ENCODE measurements around the gene NOTUM. TPM values are rescaled to one million over a fixed set of nuclear protein-coding genes. Genes with fewer than 3 reads are reported as not detected.
A peak's percentile ranks its signal among the peaks of the same experiment; 100 is the strongest.

NOTUM gene
- total RNA-seq, 1 experiment from 2014 or later: not detected

- Histone ChIP-seq H3K9ac (ENCODE audit: low read length) (no peak overlapping the region), H3K4me2 (ENCODE audit: low read length) (no peak overlapping the region), H2AFZ (ENCODE audit: low read length) (no peak overlapping the region), H3F3A (ENCODE audit: low read length, unreplicated experiment) (no peaks in the 10 kb centered on the region), H4K20me1 (ENCODE audit: low read length) (no peaks in the 10 kb centered on the region), H3K27me3 (ENCODE audit: low read length) (no peaks in the 10 kb centered on the region), H3K4me3 (ENCODE audit: low read length) (no peak overlapping the region), H3K4me1 (ENCODE audit: insufficient read depth, low read length) (peaks cover 13% of the 10 kb centered on the region), H3K79me2 (ENCODE audit: low read length) (peaks cover 15% of the 10 kb centered on the region), H3K36me3 (ENCODE audit: low read depth, low read length) (no peaks in the 10 kb centered on the region), H3K9me3 (ENCODE audit: low read length) (no peaks in the 10 kb centered on the region), H3K27ac (ENCODE audit: low read length) (no peak overlapping the region), H3K9me2 (replicated peaks; ENCODE audit: low read length) (no peaks in the 10 kb centered on the region)
- ATAC-seq (no peak), DNase-seq (no peak)
- ChIA-PET CTCF (no interaction called here), POLR2A (ENCODE audit: unreplicated experiment) (no interaction called here)
- intact Hi-C loops (cut with micrococcal nuclease): no loop called here
- TF ChIP-seq EZH2phosphoT487 (IDR thresholded peaks at IDR 0.05; ENCODE audit: borderline replicate concordance, low read length) (no peak), EZH2 (IDR thresholded peaks at IDR 0.05; ENCODE audit: low read length, unreplicated experiment) (no peak), CTCF (conservative IDR thresholded peaks at IDR 0.05; ENCODE audit: low read depth, low read length) (no peak)
- BruUV-seq (replicated peaks): no TSS peak
These were observed 19.8 kb upstream of the NOTUM start for GRCh38 chr17:81980707-81981343.

DNA sequence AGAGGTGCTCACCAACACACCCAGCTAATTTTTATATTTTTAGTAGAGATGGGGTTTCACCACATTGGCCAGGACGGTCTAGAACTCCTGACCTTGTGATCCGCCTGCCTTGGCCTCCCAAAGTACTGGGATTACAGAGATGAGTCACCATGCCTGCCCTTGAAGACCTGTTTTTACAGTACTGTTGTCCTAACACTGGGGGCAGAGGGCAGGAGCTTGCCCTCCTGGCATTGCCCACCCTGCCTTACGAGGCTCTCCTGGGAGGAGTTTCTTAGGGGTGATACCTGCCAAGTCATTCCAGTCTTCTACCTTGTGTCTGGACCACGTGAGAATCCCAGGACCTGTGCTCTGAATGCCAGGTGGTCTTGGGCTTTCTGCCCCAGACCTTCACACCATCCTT is 19.1 kb upstream of the NOTUM start:
- Histone ChIP-seq H3K27me3 (ENCODE audit: low read length) (no peaks in the 10 kb centered on the region), H4K20me1 (ENCODE audit: low read length) (no peaks in the 10 kb centered on the region), H3K4me2 (ENCODE audit: low read length) (no peak overlapping the region), H3K79me2 (ENCODE audit: low read length) (peaks cover 15% of the 10 kb centered on the region), H3F3A (ENCODE audit: low read length, unreplicated experiment) (no peaks in the 10 kb centered on the region), H3K36me3 (ENCODE audit: low read depth, low read length) (no peaks in the 10 kb centered on the region), H3K27ac (ENCODE audit: low read length) (no peak overlapping the region), H2AFZ (ENCODE audit: low read length) (no peak overlapping the region), H3K9ac (ENCODE audit: low read length) (no peak overlapping the region), H3K9me2 (replicated peaks; ENCODE audit: low read length) (no peaks in the 10 kb centered on the region), H3K9me3 (ENCODE audit: low read length) (no peaks in the 10 kb centered on the region), H3K4me3 (ENCODE audit: low read length) (no peak overlapping the region), H3K4me1 (ENCODE audit: insufficient read depth, low read length) (peaks cover 13% of the 10 kb centered on the region)
- TF ChIP-seq EZH2 (IDR thresholded peaks at IDR 0.05; ENCODE audit: low read length, unreplicated experiment) (no peak), EZH2phosphoT487 (IDR thresholded peaks at IDR 0.05; ENCODE audit: borderline replicate concordance, low read length) (no peak), CTCF (conservative IDR thresholded peaks at IDR 0.05; ENCODE audit: low read depth, low read length) (no peak)
- intact Hi-C loops (cut with micrococcal nuclease): no loop called here
- ChIA-PET POLR2A (ENCODE audit: unreplicated experiment) (no interaction called here), CTCF (no interaction called here)
- no peak for DNase-seq
- BruUV-seq (replicated peaks): no TSS peak
- no peak for ATAC-seq

- H3K4me2 ChIP-seq (ENCODE audit: low read length): peak overlapping the region; percentile 96
- ATAC-seq (no peak), DNase-seq (no peak)
- H3K4me1 ChIP-seq (ENCODE audit: insufficient read depth, low read length): peaks cover 13% of the 10 kb centered on the region
- H3K27me3 ChIP-seq (ENCODE audit: low read length): no peaks in the 10 kb centered on the region
- no peak overlapping the region for H3K27ac ChIP-seq (ENCODE audit: low read length)
- POLR2A ChIA-PET (ENCODE audit: unreplicated experiment): no interaction called here
- no peaks in the 10 kb centered on the region for H3F3A ChIP-seq (ENCODE audit: low read length, unreplicated experiment)
- peak overlapping the region; percentile 86 for H3K9ac ChIP-seq (ENCODE audit: low read length)
- BruUV-seq (replicated peaks): TSS peak; percentile 47
- peak overlapping the region; percentile 97 for H3K4me3 ChIP-seq (ENCODE audit: low read length)
- no peaks in the 10 kb centered on the region for H3K9me2 ChIP-seq (replicated peaks; ENCODE audit: low read length)
- H3K79me2 ChIP-seq (ENCODE audit: low read length): peaks cover 15% of the 10 kb centered on the region
- H2AFZ ChIP-seq (ENCODE audit: low read length): no peak overlapping the region
- H4K20me1 ChIP-seq (ENCODE audit: low read length): no peaks in the 10 kb centered on the region
- TF ChIP-seq EZH2 (IDR thresholded peaks at IDR 0.05; ENCODE audit: low read length, unreplicated experiment): no peak
- intact Hi-C loops (cut with micrococcal nuclease): no loop called here
- H3K9me3 ChIP-seq (ENCODE audit: low read length): no peaks in the 10 kb centered on the region
- CTCF ChIA-PET: no interaction called here
- H3K36me3 ChIP-seq (ENCODE audit: low read depth, low read length): no peaks in the 10 kb centered on the region
These were observed 17.7 kb upstream of the NOTUM start for GRCh38 chr17:81978524-81979298.
